OCI-LY7 (cell line): ENCODE measurements around the gene CCDC12. TPM values are rescaled to one million over a fixed set of nuclear protein-coding genes. Genes with fewer than 3 reads are reported as not detected.

ENCODE experiments used
- BruUV-seq: library from RNA; stranded (reverse); fragments of 400-500 nt; replicated peaks from 2 replicates; lab custom pipeline; 2021; lab: Mats Ljungman, UMichigan
- CTCF ChIA-PET: fragments of 300-600 bp; sonication (Branson Sonifier 250); formaldehyde crosslinking; loops from one replicate; lab custom pipeline; 2022; ENCODE audit warnings: antibody characterized with exemption; ENCODE audit not compliant: unreplicated experiment; lab: Charles Lee
- POLR2A ChIA-PET: fragments of 300-600 bp; sonication (Branson Sonifier 250); formaldehyde crosslinking; loops from one replicate; lab custom pipeline; 2022; ENCODE audit warnings: antibody characterized with exemption; lab: Charles Lee
- DNase-seq: peaks from one replicate; pipeline ENCODE4 v3.0.0-alpha.2; 2015; ENCODE audit warnings: low spot score
- H2AFZ ChIP-seq: fragments of 200-600 bp; sonication (generic), shearing (Covaris generic); 2 replicates; pipeline ENCODE4 v1.6.1; 2014; ENCODE audit warnings: mild to moderate bottlenecking, antibody characterized with exemption, low read length, moderate library complexity
- H3K27ac ChIP-seq: fragments of 200-600 bp; sonication (generic); 2 replicates; pipeline ENCODE4 v1.5.1; 2014; ENCODE audit warnings: mixed run types, low read depth, mild to moderate bottlenecking, moderate library complexity, low read length, inconsistent platforms; ENCODE audit not compliant: poor library complexity, severe bottlenecking
- H3K36me3 ChIP-seq: fragments of 200-600 bp; sonication (generic); 2 replicates; pipeline ENCODE4 v1.6.1; 2014; ENCODE audit warnings: mild to moderate bottlenecking, antibody characterized with exemption, low read length, moderate library complexity, mixed read lengths; ENCODE audit not compliant: insufficient read depth
- H3K4me1 ChIP-seq: fragments of 200-600 bp; sonication (generic); 2 replicates; pipeline ENCODE4 v1.5.1; 2014; ENCODE audit warnings: mild to moderate bottlenecking, low read length; ENCODE audit not compliant: insufficient read depth, poor library complexity, severe bottlenecking
- H3K4me2 ChIP-seq: fragments of 200-600 bp; sonication (generic); 2 replicates; pipeline ENCODE4 v1.6.1; 2014; ENCODE audit warnings: mild to moderate bottlenecking, low read length
- H3K4me3 ChIP-seq: fragments of 200-600 bp; sonication (generic); 2 replicates; pipeline ENCODE4 v1.5.1; 2014; ENCODE audit warnings: mild to moderate bottlenecking, low read depth, low read length; ENCODE audit not compliant: poor library complexity, severe bottlenecking
- H3K79me2 ChIP-seq: fragments of 200-600 bp; sonication (generic); 2 replicates; pipeline ENCODE4 v1.6.1; 2016; ENCODE audit warnings: low read depth, mild to moderate bottlenecking, low read length, moderate library complexity, mixed read lengths; ENCODE audit not compliant: insufficient read depth
- H3K9me2 ChIP-seq: fragments of 200-600 bp; sonication (generic); 2 replicates; pipeline ENCODE4 v1.6.1; 2016; ENCODE audit warnings: mild to moderate bottlenecking, low read length, mixed read lengths; ENCODE audit not compliant: insufficient read depth
- H3K9me3 ChIP-seq: fragments of 200-600 bp; sonication (generic); 2 replicates; pipeline ENCODE4 v1.6.1; 2014; ENCODE audit warnings: mild to moderate bottlenecking, mixed run types, low read length, mixed read lengths
- H4K20me1 ChIP-seq: fragments of 200-600 bp; sonication (generic); 2 replicates; pipeline ENCODE4 v1.6.1; 2014; ENCODE audit warnings: mild to moderate bottlenecking, antibody characterized with exemption, low read length, moderate library complexity, mixed read lengths; ENCODE audit not compliant: insufficient read depth
- CTCF ChIP-seq: fragments of 200-600 bp; sonication (generic); conservative IDR thresholded peaks from 2 replicates; pipeline ENCODE4 v1.5.1; 2014; ENCODE audit warnings: mild to moderate bottlenecking, antibody characterized with exemption, low read length, moderate library complexity, mixed read lengths
- EZH2phosphoT487 ChIP-seq: fragments of 200-600 bp; sonication (generic); IDR thresholded peaks from 2 replicates; pipeline ENCODE4 v1.6.1; 2018; ENCODE audit warnings: low read depth, borderline replicate concordance, mild to moderate bottlenecking, mixed run types, antibody characterized with exemption, low read length, moderate library complexity, mixed read lengths
- intact Hi-C: fragments of 100-400 bp; cut with micrococcal nuclease; formaldehyde crosslinking; loops from one replicate; pipeline ENCODE4 v1.10.0; 2022; ENCODE audit not compliant: unreplicated experiment
- total RNA-seq, 2 experiments: library from RNA; depleted of rRNA in 1 of 2; stranded (reverse); fragments of >200 nt in 1 of 2; shearing (Covaris generic) in 1 of 2; gene quantifications; 2 replicates each; pipeline ENCODE4 v1.2.3, GENCODE V29; 2014 to 2022

Gene CCDC12
- total RNA-seq, 2 experiments from 2014 or later = 74.9 to 116 TPM

GRCh38 chr3:46936733-46937250 lies 39.8 kb downstream of the CCDC12 start:
- H3K4me2 ChIP-seq = no peak overlapping the region
- no TSS peak for BruUV-seq
- H2AFZ ChIP-seq = no peak overlapping the region
- intact Hi-C loops = no loop called here
- ChIA-PET POLR2A (no interaction called here), CTCF (interaction anchor here (1.2 kb wide), 1 partner anchor 50 kb away, joined by 3 read pairs; no protein-coding TSS in a partner anchor)
- H3K27ac ChIP-seq = no peak overlapping the region
- peaks cover 96% of the 10 kb centered on the region for H3K79me2 ChIP-seq
- TF ChIP-seq EZH2phosphoT487 (no peak), CTCF (no peak)
- peaks cover 9% of the 10 kb centered on the region; the same call in 1 of the 2 replicates for H4K20me1 ChIP-seq
- no peaks in the 10 kb centered on the region for H3K9me3 ChIP-seq
- H3K4me3 ChIP-seq = no peak overlapping the region
- no peaks in the 10 kb centered on the region for H3K9me2 ChIP-seq
- H3K36me3 ChIP-seq = peaks cover 95% of the 10 kb centered on the region
- DNase-seq = no peak
- peaks cover 70% of the 10 kb centered on the region for H3K4me1 ChIP-seq

- ChIA-PET CTCF (interaction anchor here (0.8 to 1.2 kb wide), 2 partner anchors 13 to 51 kb away, joined by 3 read pairs; no protein-coding TSS in a partner anchor), POLR2A (interaction anchor here (0.8 to 1.7 kb wide), 6 partner anchors 10 to 44 kb away, joined by 3 to 6 read pairs (median 4); partner anchors contain the start of gene NBEAL2)
- DNase-seq = no peak
- Histone ChIP-seq H3K36me3 (peaks cover 96% of the 10 kb centered on the region), H3K79me2 (peaks cover 99% of the 10 kb centered on the region), H3K9me3 (no peaks in the 10 kb centered on the region), H3K4me3 (no peak overlapping the region), H4K20me1 (peaks cover 9% of the 10 kb centered on the region; the same call in 1 of the 2 replicates), H3K4me1 (peaks cover 77% of the 10 kb centered on the region), H3K9me2 (no peaks in the 10 kb centered on the region), H3K4me2 (no peak overlapping the region), H3K27ac (no peak overlapping the region), H2AFZ (no peak overlapping the region)
- intact Hi-C loops = no loop called here
- BruUV-seq = TSS peak; percentile 21
- TF ChIP-seq EZH2phosphoT487 = no peak
- no peak for TF ChIP-seq CTCF
Observed at GRCh38 chr3:46935989-46936558, 40.5 kb downstream of the CCDC12 start.
